Inflammatory macrophage (primary cell): ENCODE data around the gene RFX7.

Experiments
- DNase-seq, 2 donors: peaks; one replicate each; pipeline ENCODE4 v3.0.0-alpha.2; 2020 to 2022

RFX7 gene

GRCh38 chr15:56244038-56244810, 545 bp upstream of the RFX7 start:
- peak; percentile 8 to 17 for DNase-seq

DNA sequence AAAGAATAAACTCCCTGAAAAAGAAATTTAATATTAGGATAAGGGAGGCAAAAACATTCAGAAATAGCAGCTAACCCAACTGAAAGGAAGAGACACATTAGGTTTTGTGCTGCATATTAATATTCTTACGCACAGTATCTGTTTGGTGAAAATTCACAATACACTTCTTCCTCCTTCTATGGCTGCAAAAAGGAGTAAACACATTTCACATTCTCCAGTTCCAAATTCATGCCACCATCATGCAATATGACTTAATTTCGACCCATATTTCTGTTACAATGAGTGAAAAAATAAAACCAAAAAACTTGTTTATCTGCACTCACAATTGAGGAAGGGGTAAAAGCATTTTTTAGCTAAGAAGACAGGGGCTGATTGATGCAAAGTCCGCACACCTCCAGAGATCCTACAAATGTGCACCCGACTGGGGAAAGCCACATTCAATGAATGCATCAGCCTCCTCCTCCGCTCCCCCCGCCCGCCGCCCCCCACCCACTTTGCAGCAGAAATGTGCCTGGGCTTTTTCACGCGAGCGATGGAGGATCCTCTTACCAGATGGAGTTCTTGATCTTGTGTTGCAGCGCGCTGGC, 1.0 kb downstream of the RFX7 start:
- no peak for DNase-seq

GRCh38 chr15:56241374-56242105, 2.1 kb downstream of the RFX7 start:
- DNase-seq: no peak

GRCh38 chr15:56240390-56240789, 3.3 kb downstream of the RFX7 start:
- no peak for DNase-seq

DNA sequence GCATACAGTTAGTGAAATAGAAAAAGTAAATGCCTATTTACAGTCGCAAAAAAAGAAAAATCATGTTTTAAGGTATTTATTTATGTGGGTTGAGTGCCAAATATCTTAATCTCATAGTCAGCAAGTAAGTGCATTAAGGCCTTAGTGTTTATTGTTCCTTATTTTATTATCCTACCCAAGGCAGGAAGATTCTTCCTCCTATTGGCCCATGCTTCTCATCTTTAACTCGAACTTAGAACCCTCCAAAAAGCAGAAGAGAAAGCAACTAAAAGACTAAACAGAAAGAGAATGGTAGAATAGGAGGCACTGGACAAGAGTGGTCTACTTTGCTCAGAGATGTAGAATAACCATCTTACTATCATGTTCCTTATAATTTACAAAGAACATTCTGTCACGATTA, 7.5 kb downstream of the RFX7 start:
- DNase-seq: peak in 1 of 2 donors; percentile 31

DNA sequence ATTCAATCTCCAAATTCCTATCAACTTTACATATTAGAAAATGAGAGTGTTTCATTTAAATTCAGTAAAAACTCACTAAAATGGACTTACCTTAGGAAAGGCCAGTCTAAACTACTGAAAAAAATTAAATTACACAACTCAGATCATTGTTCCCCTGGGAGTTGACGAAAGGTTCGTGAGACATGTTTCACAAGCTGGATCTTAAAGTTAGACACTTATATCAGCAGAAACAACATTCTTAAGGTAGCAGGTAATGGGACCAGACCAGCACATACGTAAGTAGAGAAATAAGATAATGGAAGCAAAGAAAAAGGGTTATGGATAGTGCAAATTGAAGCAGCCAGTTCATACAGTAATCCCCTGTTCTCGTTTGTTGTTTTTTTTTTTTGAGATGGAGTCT, 8.9 kb downstream of the RFX7 start:
- DNase-seq: no peak

DNA sequence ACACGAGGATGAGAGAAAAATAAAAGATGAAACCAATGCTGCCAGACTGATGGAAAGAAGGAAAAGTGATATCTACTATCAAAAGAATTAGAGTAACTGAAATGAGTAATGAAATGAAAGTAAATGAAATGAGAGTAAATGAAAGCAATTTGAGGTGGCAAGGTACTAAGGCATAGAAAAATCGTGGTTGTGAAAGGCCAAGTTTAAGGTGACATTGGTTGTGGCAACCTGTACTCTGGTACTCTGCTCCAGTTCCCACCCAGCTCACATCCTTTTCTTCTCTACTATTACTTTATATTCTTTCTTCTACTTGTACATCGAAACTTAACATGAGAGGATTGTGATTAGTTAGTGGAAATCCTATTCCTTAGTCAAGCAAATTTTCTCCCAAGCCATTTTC, 10.1 kb downstream of the RFX7 start:
- DNase-seq: no peak

DNA sequence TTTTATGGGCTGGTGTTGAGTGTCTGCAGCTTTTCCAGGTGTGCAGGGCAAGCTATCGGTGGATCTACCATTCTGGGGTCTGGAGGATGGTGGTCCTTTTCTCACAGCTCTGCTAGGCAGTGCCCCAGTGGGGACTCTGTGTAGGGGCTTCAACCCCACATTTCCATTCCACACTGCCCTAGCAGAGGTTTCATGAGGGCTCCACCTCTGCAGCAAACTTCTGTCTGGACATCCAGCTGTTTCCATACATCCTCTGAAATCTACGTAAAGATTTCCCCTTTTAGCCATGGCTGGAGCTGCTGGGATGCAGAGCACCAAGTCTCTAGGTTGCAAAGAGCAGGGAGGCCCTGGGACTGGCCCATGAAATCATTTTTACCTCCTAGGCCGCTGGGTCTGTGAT, 11.6 kb downstream of the RFX7 start:
- no peak for DNase-seq

- DNase-seq: no peak
Measured at GRCh38 chr15:56228854-56229253, 14.8 kb downstream of the RFX7 start.

DNA sequence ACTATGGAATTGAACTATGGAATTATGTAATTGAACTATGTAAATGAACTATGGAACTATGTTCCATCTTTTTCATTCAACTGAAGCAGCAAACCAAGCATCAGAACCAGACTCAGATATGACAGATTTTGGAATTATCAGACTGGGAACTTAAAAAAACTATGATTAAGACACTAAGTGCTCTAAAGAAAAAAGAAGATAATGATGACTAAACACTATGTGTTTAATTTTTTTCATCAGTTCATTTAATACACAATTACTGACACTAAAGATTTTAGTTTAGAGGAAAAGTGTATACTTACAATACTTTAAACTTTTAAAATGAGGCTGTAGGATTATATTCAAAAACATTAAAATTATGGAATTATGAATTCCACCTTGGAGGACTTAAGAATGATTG, 15.3 kb downstream of the RFX7 start:
- DNase-seq: no peak

DNA sequence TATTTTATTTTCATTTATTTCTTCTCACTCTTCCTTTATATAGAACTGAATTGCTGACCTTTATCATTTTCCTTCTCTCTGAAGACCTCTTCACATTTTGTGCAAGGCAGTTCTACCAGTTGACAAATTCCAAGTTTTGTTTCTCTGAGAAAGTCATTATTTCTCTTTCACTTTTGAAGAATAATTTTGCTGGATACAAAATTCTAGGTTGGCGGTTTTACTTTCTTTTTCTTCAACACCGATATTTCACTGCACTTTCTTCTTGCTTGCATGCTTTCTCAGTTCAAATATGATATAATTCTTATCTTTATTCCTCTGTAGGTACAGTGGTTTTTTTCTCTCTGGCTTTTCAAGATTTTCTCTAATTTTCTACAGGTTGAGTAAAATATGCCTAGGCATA, 15.9 kb downstream of the RFX7 start:
- no peak for DNase-seq

- no peak for DNase-seq
Measured at GRCh38 chr15:56227306-56227705, 16.4 kb downstream of the RFX7 start.

- DNase-seq: no peak
Measured at GRCh38 chr15:56225520-56225919, 18.2 kb downstream of the RFX7 start.

DNA sequence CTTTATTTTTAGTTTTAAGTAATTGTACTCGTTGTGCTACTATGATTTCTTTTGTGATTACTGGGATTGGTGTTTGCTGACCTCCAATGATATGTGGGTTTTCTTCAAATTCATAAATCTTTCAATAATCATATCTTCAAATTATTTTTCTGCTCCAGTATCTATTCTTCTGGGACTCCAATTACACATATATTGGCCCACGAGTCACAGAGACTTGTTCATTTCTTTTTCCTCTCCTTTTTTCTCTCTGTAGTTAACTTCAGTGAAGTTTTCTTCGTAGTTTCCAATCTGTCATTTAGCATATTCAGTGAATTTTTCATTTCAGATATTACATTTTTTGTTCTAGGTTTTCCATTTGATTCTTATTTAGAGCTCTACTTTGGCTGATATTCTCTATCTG, 21.4 kb downstream of the RFX7 start:
- DNase-seq: no peak

- no peak for DNase-seq
Measured at GRCh38 chr15:56217341-56217740, 26.3 kb downstream of the RFX7 start.

DNA sequence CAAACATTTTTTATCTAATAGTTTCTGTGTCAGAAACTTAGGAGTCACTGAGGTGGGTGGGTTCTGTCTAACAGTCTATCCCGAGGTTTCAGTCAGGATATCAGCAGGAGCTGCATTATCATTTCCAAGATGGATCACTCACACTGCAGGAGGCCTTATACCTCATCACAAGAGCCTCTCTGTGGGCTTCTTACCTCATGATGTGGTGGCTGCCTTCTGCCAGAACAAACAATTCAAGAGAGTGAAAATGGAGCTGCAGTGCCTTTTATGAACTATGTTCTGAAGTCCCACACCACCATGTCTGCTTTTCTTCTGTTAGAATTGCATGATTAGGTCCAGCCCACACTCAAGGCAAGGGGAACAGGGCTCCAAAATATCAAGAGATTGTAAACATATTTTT, 27.9 kb downstream of the RFX7 start:
- DNase-seq: no peak

GRCh38 chr15:56211960-56212550, 31.6 kb downstream of the RFX7 start:
- no peak for DNase-seq

GRCh38 chr15:56211064-56211463, 32.6 kb downstream of the RFX7 start:
- DNase-seq: no peak

- no peak for DNase-seq
Measured at GRCh38 chr15:56208641-56209155, 35.0 kb downstream of the RFX7 start.

GRCh38 chr15:56208185-56208584, 35.5 kb downstream of the RFX7 start:
- no peak for DNase-seq

- DNase-seq: no peak
Measured at GRCh38 chr15:56207711-56208110, 36.0 kb downstream of the RFX7 start.

DNA sequence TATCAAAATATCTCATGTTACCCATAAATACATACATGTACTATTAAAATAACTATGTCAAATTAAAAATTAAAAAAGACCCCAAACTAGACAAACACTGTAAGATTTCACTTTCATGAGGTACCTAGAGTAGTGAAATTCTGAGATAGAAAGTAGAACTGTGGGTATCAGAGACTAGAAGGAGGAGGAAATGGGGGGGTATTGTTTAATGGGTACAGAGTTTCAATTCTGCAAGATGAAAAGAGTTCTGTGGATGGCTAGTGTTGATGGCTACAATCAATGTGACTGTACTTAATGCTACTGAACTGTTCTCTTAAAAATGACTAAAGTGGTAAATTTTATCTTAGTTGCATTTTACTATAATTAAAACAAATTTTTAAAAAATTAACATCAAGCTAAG, 36.6 kb downstream of the RFX7 start:
- no peak for DNase-seq
